Sigmoid colon (tissue), 4 donors: ENCODE data around the gene CEP57L1.

Experiments used
- EP300 ChIP-seq, 4 donors: sonication (generic); formaldehyde crosslinking; IDR thresholded peaks; one replicate each; pipeline ENCODE4 v1.6.1; 2017; ENCODE audit warnings: antibody characterized with exemption in 4 of 4
- POLR2AphosphoS5 ChIP-seq, 4 donors: sonication (generic); formaldehyde crosslinking; IDR thresholded peaks; one replicate each; pipeline ENCODE4 v1.6.1; 2017; ENCODE audit warnings: antibody characterized with exemption in 4 of 4

DNA sequence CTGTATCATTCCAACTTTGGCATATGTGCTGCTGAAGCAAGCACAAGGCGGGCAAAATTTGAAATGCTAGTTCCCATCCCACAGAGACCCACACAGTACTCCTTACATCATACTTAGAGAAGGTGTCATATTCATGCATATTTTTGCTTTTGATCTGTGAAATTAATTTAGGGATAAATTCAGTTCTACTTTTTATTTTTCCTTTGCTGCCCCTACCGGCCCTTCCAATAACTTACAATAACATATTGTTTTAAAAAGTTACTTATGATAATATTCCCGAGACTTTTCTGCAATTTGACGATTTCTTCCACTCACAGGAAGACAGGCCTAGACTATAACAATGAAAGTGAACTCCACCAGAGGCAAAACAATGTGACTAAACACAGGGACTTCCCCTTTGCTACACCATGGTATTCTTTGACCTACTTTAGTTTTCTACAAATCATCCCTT, 35.7 kb upstream of the CEP57L1 start:
- TF ChIP-seq POLR2AphosphoS5 (IDR thresholded peaks at IDR 0.05) = peak in 2 of 4 donors; percentile 25 to 32
- no peak for TF ChIP-seq EP300 (IDR thresholded peaks at IDR 0.05)
